ENCODE results near the gene DAP3.

GRCh38 chr1:155691992-155692528, 3.2 kb downstream of the DAP3 start:
- no peak for TF ChIP-seq ZBTB33 (IDR thresholded peaks at IDR 0.05; ENCODE audit: borderline replicate concordance, low read depth)
- TF ChIP-seq NFIC (IDR thresholded peaks at IDR 0.05; ENCODE audit: borderline replicate concordance) = no peak
- no peak for TF ChIP-seq MEF2A (IDR thresholded peaks at IDR 0.05; ENCODE audit: borderline replicate concordance, low read depth)
- no peak for TF ChIP-seq CTCF (IDR thresholded peaks at IDR 0.05)
- no peak for TF ChIP-seq MAX (IDR thresholded peaks at IDR 0.05; ENCODE audit: low read depth)
- TF ChIP-seq TAF1 (IDR thresholded peaks at IDR 0.05; ENCODE audit: borderline replicate concordance, low read depth, low read length) = no peak
- no peak for TF ChIP-seq JUND (IDR thresholded peaks at IDR 0.05)
- no peak for TF ChIP-seq POLR2AphosphoS5 (IDR thresholded peaks at IDR 0.05; ENCODE audit: low read depth, low read length)
- TF ChIP-seq USF2 (IDR thresholded peaks at IDR 0.05; ENCODE audit: borderline replicate concordance, low read depth, low read length) = no peak
- TF ChIP-seq EP300 (IDR thresholded peaks at IDR 0.05; ENCODE audit: borderline replicate concordance in 1 of 2, low read depth in 1 of 2, low read length in 1 of 2) = no peak
